ENCODE data around the gene FAM135A.
"Not testable (repeated sequence)": the region's sequence is repeated elsewhere in the genome, so short reads cannot be mapped to it uniquely, and the experiment has no call there.

The FAM135A gene

DNA sequence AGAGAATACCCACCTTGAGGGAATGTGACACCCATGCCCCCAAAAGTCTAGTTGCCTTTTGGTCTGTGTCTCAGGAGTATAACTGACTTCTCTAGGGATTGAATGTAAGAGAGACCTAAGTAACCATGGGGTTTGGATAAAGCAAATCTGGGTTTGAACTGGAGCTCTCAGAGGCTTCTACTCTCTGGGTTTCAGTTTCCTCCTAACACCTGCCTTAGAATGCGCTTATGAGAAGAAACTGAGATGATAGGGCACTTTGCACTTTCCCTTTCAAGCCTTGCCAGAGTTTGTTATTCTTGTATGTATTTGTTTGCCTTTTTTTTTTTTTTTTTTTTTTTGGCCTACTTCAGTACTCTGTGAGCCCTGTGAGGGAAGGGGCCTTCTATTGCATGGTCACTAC is 172.8 kb downstream of the FAM135A start:
- H3K4me3 ChIP-seq (ENCODE audit: control insufficient read depth, low read depth, low read length), result no peak overlapping the region
- no peak for TF ChIP-seq CTCF (conservative IDR thresholded peaks at IDR 0.05; ENCODE audit: control insufficient read depth, insufficient read depth, low read depth, low read length)
- no peak for DNase-seq (ENCODE audit: low read depth)

DNA sequence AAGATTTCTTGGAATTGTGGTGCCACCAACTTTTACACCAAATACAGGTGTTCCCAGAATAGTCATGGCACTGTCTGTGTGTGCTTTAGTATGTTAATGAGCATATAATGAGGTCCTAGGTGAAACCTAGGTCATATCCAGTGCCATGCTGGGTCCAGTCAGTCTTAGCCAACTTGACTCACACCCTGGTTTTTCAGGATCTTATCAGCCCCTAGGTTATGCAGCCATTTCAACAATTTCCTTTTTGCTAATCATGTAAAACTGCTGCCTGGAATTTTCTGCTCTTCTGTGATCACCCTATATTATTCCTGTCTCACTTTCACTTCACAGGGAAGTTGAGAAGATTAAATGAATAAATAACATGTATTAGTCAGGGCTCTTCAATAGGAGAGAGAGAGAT is 177.1 kb downstream of the FAM135A start:
- TF ChIP-seq CTCF (conservative IDR thresholded peaks at IDR 0.05; ENCODE audit: control insufficient read depth, insufficient read depth, low read depth, low read length), result no peak
- no peak overlapping the region for H3K4me3 ChIP-seq (ENCODE audit: control insufficient read depth, low read depth, low read length)
- no peak for DNase-seq (ENCODE audit: low read depth)

DNA sequence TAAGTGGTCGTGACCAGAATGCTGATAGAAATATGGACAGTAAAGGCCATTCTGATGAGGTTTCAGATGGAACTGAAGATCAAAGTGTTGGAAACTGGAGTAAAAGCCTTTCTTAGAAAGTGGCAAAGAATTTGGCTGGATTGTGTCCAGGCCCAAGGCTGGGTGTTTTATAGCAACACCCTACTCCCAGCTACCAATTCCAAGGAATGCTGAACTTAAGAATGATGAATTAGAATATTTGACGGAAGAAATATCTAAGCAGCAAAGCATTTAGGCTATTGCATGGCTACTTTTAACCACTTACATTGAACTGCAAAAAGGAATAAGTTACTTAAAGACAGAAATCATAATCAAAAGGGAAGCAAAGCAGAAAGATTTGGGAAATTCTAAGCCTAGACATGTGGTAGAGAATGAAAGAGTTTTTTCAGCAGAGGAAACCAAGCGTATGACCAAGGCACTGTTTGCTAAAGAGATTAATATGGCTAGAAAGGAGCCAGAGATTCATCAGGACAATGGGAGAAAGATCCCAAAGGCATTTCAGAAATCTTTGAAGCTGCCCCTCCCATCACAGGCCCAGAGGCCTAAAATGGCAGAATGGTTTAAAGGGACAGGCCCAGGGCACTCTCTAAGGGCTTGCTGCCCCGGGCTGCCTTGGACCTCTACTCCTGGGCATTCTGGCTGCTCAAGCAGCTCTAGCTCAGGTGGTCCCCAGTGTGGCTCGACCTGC is 179.2 kb downstream of the FAM135A start:
- TF ChIP-seq CTCF (conservative IDR thresholded peaks at IDR 0.05; ENCODE audit: control insufficient read depth, insufficient read depth, low read depth, low read length), result no peak
- no peak overlapping the region for H3K4me3 ChIP-seq (ENCODE audit: control insufficient read depth, low read depth, low read length)
- no peak for DNase-seq (ENCODE audit: low read depth)

DNA sequence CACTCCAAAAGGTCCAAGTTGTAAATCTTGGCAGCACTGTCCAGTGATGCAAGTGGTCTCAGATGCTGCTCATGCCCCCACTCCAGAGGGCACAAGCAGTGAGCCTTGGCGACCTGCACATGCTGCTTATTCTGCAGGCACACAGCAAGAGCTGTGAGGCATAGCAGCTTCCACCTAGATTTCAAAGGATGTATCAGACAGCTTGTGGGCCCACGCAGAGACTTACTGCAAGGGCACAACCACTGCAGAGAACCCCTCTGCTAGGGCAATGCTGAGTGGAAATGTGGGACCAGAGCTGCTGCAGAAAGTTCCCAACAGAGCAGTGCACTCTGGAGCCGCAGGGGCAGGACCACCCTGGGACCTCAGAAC is 179.8 kb downstream of the FAM135A start:
- TF ChIP-seq CTCF (conservative IDR thresholded peaks at IDR 0.05; ENCODE audit: control insufficient read depth, insufficient read depth, low read depth, low read length), result no peak
- H3K4me3 ChIP-seq (ENCODE audit: control insufficient read depth, low read depth, low read length), result no peak overlapping the region
- no peak for DNase-seq (ENCODE audit: low read depth)

GRCh38 chr6:70599187-70599586 is 185.9 kb downstream of the FAM135A start:
- DNase-seq (ENCODE audit: low read depth), result no peak
- H3K4me3 ChIP-seq (ENCODE audit: control insufficient read depth, low read depth, low read length), result no peak overlapping the region
- TF ChIP-seq CTCF (conservative IDR thresholded peaks at IDR 0.05; ENCODE audit: control insufficient read depth, insufficient read depth, low read depth, low read length), result no peak

GRCh38 chr6:70601014-70601413 is 187.7 kb downstream of the FAM135A start:
- TF ChIP-seq CTCF (conservative IDR thresholded peaks at IDR 0.05; ENCODE audit: control insufficient read depth, insufficient read depth, low read depth, low read length), result no peak
- DNase-seq (ENCODE audit: low read depth), result no peak

DNA sequence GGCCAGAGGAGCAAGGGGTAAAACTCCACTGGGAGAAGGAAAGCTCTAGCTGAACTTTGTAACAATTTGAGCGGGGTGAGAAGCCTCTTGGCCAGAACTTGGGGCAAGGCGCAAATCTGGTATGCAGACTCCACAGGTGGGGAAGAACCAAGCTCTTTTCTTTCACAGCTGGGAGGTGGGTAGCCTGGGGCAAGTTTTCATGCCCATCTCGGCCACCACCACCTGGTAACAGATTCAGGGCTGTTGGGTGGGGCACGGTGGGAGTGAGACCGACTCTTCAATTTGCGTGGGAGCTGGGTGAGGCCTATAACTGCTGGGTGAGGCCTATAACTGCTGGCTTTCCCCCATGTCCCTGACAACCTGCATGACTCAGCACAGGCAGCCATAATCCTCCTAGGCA is 190.9 kb downstream of the FAM135A start:
- DNase-seq (ENCODE audit: low read depth), result no peak
- TF ChIP-seq CTCF (conservative IDR thresholded peaks at IDR 0.05; ENCODE audit: control insufficient read depth, insufficient read depth, low read depth, low read length), result no peak

More at GRCh38 chr6:70601014-70601413, 187.7 kb downstream of the FAM135A start:
- no peak overlapping the region for H3K4me3 ChIP-seq (ENCODE audit: control insufficient read depth, low read depth, low read length)

GRCh38 chr6:70607371-70607770 is 194.1 kb downstream of the FAM135A start:
- DNase-seq (ENCODE audit: low read depth), result not testable (repeated sequence)

More for the DNA sequence above, 190.9 kb downstream of the FAM135A start:
- H3K4me3 ChIP-seq (ENCODE audit: control insufficient read depth, low read depth, low read length), result no peak overlapping the region

GRCh38 chr6:70609181-70609580 is 195.9 kb downstream of the FAM135A start:
- H3K4me3 ChIP-seq (ENCODE audit: control insufficient read depth, low read depth, low read length); DNase-seq (ENCODE audit: low read depth): not testable (repeated sequence)

More at GRCh38 chr6:70607371-70607770, 194.1 kb downstream of the FAM135A start:
- H3K4me3 ChIP-seq (ENCODE audit: control insufficient read depth, low read depth, low read length), result not testable (repeated sequence)
